ENCODE data around the gene TRMT10A.

Gene TRMT10A

GRCh38 chr4:99507349-99507748 lies 56.5 kb downstream of the TRMT10A start:
- H3K27ac ChIP-seq (ENCODE audit: low read depth, low read length, poor library complexity, severe bottlenecking), result no peak overlapping the region
- H3K4me3 ChIP-seq (ENCODE audit: low read depth, low read length, poor library complexity, severe bottlenecking), result no peak overlapping the region
- TF ChIP-seq EZH2 (IDR thresholded peaks at IDR 0.05; ENCODE audit: borderline replicate concordance, low read length) (no peak), CTCF (IDR thresholded peaks at IDR 0.05; ENCODE audit: low read length) (no peak)
- no peaks in the 10 kb centered on the region for H4K20me1 ChIP-seq (ENCODE audit: insufficient read depth, low read length)
- H3K27me3 ChIP-seq (ENCODE audit: insufficient read depth, low read length), result no peaks in the 10 kb centered on the region
- H3K4me2 ChIP-seq (ENCODE audit: low read length), result no peak overlapping the region
- no peaks in the 10 kb centered on the region for H3K9me3 ChIP-seq (ENCODE audit: low read length)
- H2AFZ ChIP-seq (ENCODE audit: low read length), result no peak overlapping the region
- H3K9me2 ChIP-seq (ENCODE audit: low read depth, low read length), result no peaks in the 10 kb centered on the region
- H3K4me1 ChIP-seq (ENCODE audit: insufficient read depth, low read length, severe bottlenecking), result no peaks in the 10 kb centered on the region
- no peak overlapping the region for H3K9ac ChIP-seq (ENCODE audit: low read length)
- H3K36me3 ChIP-seq (ENCODE audit: insufficient read depth, low read length), result no peaks in the 10 kb centered on the region
- no peaks in the 10 kb centered on the region for H3K79me2 ChIP-seq (ENCODE audit: insufficient read depth, low read length)
- no peaks in the 10 kb centered on the region for H3F3A ChIP-seq (ENCODE audit: insufficient read depth, low read length)

GRCh38 chr4:99506781-99507180 lies 57.1 kb downstream of the TRMT10A start:
- no peaks in the 10 kb centered on the region for H3K27me3 ChIP-seq (ENCODE audit: insufficient read depth, low read length)
- H4K20me1 ChIP-seq (ENCODE audit: insufficient read depth, low read length), result no peaks in the 10 kb centered on the region
- H3K27ac ChIP-seq (ENCODE audit: low read depth, low read length, poor library complexity, severe bottlenecking), result no peak overlapping the region
- no peaks in the 10 kb centered on the region for H3K79me2 ChIP-seq (ENCODE audit: insufficient read depth, low read length)
- TF ChIP-seq EZH2 (IDR thresholded peaks at IDR 0.05; ENCODE audit: borderline replicate concordance, low read length) (no peak), CTCF (IDR thresholded peaks at IDR 0.05; ENCODE audit: low read length) (no peak)
- H3K4me3 ChIP-seq (ENCODE audit: low read depth, low read length, poor library complexity, severe bottlenecking), result no peak overlapping the region
- no peaks in the 10 kb centered on the region for H3K36me3 ChIP-seq (ENCODE audit: insufficient read depth, low read length)
- H3K9ac ChIP-seq (ENCODE audit: low read length), result no peak overlapping the region
- H2AFZ ChIP-seq (ENCODE audit: low read length), result no peak overlapping the region
- no peaks in the 10 kb centered on the region for H3K4me1 ChIP-seq (ENCODE audit: insufficient read depth, low read length, severe bottlenecking)
- no peaks in the 10 kb centered on the region for H3K9me3 ChIP-seq (ENCODE audit: low read length)
- H3F3A ChIP-seq (ENCODE audit: insufficient read depth, low read length), result no peaks in the 10 kb centered on the region
- no peak overlapping the region for H3K4me2 ChIP-seq (ENCODE audit: low read length)
- no peaks in the 10 kb centered on the region for H3K9me2 ChIP-seq (ENCODE audit: low read depth, low read length)

GRCh38 chr4:99504804-99505502 lies 58.9 kb downstream of the TRMT10A start:
- no peak overlapping the region for H3K4me2 ChIP-seq (ENCODE audit: low read length)
- no peaks in the 10 kb centered on the region for H3F3A ChIP-seq (ENCODE audit: insufficient read depth, low read length)
- H3K27ac ChIP-seq (ENCODE audit: low read depth, low read length, poor library complexity, severe bottlenecking), result no peak overlapping the region

More at GRCh38 chr4:99504804-99505502, 58.9 kb downstream of the TRMT10A start:
- no peak for TF ChIP-seq CTCF (IDR thresholded peaks at IDR 0.05; ENCODE audit: low read length)
- TF ChIP-seq EZH2 (IDR thresholded peaks at IDR 0.05; ENCODE audit: borderline replicate concordance, low read length), result no peak
- no peak overlapping the region for H3K9ac ChIP-seq (ENCODE audit: low read length)
- no peaks in the 10 kb centered on the region for H3K79me2 ChIP-seq (ENCODE audit: insufficient read depth, low read length)
- H3K27me3 ChIP-seq (ENCODE audit: insufficient read depth, low read length), result no peaks in the 10 kb centered on the region
- H2AFZ ChIP-seq (ENCODE audit: low read length), result no peak overlapping the region
- no peaks in the 10 kb centered on the region for H3K9me3 ChIP-seq (ENCODE audit: low read length)
- H4K20me1 ChIP-seq (ENCODE audit: insufficient read depth, low read length), result no peaks in the 10 kb centered on the region
- H3K36me3 ChIP-seq (ENCODE audit: insufficient read depth, low read length), result no peaks in the 10 kb centered on the region
- no peaks in the 10 kb centered on the region for H3K9me2 ChIP-seq (ENCODE audit: low read depth, low read length)
- H3K4me1 ChIP-seq (ENCODE audit: insufficient read depth, low read length, severe bottlenecking), result no peaks in the 10 kb centered on the region
- no peak overlapping the region for H3K4me3 ChIP-seq (ENCODE audit: low read depth, low read length, poor library complexity, severe bottlenecking)
